LNCaP clone FGC (cell line): ENCODE results near the gene LMO4.
A peak's percentile ranks its signal among the peaks of the same experiment; 100 is the strongest.

ENCODE experiments used
- DNase-seq: peaks from one replicate; pipeline ENCODE4 v3.0.0-alpha.2; 2011; ENCODE audit warnings: low read depth
- H3K4me3 ChIP-seq: 2 replicates; pipeline ENCODE4 v1.5.1; 2011; ENCODE audit warnings: mild to moderate bottlenecking, low read depth, low read length, control low read depth
- CTCF ChIP-seq: IDR thresholded peaks from 2 replicates; pipeline ENCODE4 v1.5.1; 2012; ENCODE audit warnings: mild to moderate bottlenecking; ENCODE audit not compliant: control insufficient read depth, insufficient read depth; ENCODE audit errors: extremely low read depth

Gene LMO4

DNA sequence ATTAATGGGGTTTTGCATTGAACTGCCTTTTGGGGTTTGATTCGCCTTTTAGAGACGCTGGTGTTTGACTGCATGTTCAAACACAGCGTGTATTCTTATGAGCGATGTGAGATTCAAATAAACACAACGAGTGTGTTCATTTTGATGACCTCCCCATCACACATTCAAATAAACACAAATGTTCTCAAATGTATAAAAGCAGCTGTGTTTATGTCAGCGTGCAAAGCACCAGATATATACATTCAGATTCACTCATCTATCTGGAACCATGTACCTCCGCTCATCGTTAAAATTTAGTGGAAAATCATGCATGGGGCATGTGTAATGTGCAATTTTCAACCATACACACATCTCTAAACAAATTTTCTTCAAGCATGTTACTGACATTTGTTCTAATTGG, 21.4 kb upstream of the LMO4 start:
- no peak for DNase-seq
- no peak for TF ChIP-seq CTCF
- H3K4me3 ChIP-seq, result no peak overlapping the region

DNA sequence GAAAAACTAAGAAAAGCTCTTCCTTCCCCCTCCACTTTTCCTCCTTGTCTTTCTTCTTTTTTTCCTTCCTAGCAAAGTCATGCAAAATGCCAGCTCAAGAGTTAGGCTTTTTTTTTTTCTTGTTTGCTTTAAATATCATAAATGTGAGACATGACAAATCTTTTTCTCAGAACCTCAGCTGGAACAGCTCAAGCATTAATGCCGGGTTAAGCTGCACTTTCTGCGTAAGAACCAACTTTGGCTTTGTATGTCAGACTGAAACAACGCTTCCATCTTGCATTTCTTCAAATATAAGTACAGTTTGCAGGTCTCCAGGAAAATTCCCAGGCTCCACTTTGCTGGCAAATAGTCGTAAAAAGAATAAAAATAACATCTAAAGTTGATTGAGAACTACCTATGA, 20.7 kb upstream of the LMO4 start:
- no peak for DNase-seq
- H3K4me3 ChIP-seq, result no peak overlapping the region
- no peak for TF ChIP-seq CTCF

DNA sequence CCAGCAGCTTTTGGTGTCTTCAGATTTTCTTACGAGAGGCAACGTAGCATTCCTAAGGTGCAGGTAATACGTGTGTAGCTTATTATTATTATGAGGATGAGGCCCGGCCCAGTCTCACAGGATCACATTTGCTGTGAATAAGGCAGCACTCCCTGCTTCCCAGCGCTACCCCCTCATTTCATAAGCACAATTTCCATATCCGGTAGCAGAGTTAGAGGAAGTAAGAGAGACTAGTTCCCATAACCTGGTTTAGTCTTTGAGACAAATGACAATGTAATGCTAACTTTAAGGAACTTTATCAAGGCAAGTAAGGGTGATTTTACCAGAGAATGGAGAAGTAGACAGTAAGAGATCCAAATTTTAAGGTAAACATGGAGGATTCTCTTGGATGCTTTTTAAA, 14.6 kb upstream of the LMO4 start:
- no peak for TF ChIP-seq CTCF
- no peak for DNase-seq
- H3K4me3 ChIP-seq, result no peak overlapping the region

- TF ChIP-seq CTCF, result no peak
- H3K4me3 ChIP-seq, result no peak overlapping the region
- DNase-seq, result no peak
Observed at GRCh38 chr1:87318056-87318650, 10.5 kb upstream of the LMO4 start.

- no peak overlapping the region for H3K4me3 ChIP-seq
- TF ChIP-seq CTCF, result no peak
- DNase-seq, result peak; percentile 2
Observed at GRCh38 chr1:87318806-87319205, 9.9 kb upstream of the LMO4 start.

DNA sequence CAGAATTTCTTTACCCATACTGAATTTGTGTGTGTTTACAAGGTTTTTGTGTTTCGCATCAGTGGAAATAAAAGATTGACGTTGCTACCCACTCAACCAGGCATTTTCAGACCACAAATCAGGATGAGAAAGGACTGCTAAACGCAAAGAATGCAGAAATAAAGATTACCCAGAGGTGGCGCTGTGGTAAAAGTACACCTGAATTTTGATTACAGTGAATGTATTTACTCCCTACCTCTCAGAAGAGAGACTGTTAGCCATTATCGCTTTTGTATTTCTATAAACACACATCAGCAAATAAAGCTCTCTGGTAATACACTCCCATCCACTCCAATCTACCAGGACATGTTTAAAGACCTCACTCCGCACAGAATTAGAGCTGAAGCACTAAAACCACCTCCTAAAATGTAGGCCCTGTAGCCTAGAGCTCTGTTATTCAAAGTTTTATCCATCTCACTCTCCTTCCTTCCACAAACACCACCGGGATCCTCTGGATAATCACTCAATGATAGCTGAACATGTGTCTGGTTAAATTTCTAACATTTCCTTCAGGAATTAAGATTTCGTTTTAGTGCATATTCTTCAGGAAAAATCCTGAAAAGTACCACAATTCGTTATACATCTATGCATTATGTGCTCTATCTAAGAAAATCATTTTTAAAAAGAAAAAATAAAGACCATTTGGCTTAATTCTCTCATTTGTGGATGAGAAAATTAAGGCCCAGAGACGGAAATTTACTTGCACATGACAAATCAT, 2.5 kb upstream of the LMO4 start:
- DNase-seq, result no peak
- peak; percentile 83 for TF ChIP-seq CTCF
- H3K4me3 ChIP-seq, result no peak overlapping the region
